HG03066 (cell line): Measurements from ENCODE around the gene PRKAR2B.
"Not testable (repeated sequence)": the region's sequence is repeated elsewhere in the genome, so short reads cannot be mapped to it uniquely, and the experiment has no call there.

Experiments
- ATAC-seq: cut with Tn5 transposase; IDR thresholded peaks from one replicate; pipeline ENCODE4 v1.9.1; 2021; ENCODE audit warnings: low read depth; ENCODE audit not compliant: unreplicated experiment

PRKAR2B gene

GRCh38 chr7:107075863-107076574, 31.5 kb downstream of the PRKAR2B start:
- ATAC-seq, result no peak

- ATAC-seq, result no peak
Measured at GRCh38 chr7:107076781-107077698, 32.5 kb downstream of the PRKAR2B start.

- no peak for ATAC-seq
Measured at GRCh38 chr7:107077699-107078516, 33.4 kb downstream of the PRKAR2B start.

GRCh38 chr7:107078517-107078966, 34.0 kb downstream of the PRKAR2B start:
- ATAC-seq, result no peak

GRCh38 chr7:107079212-107079940, 34.9 kb downstream of the PRKAR2B start:
- no peak for ATAC-seq

- no peak for ATAC-seq
Measured at GRCh38 chr7:107080099-107080505, 35.6 kb downstream of the PRKAR2B start.

GRCh38 chr7:107080533-107080932, 36.0 kb downstream of the PRKAR2B start:
- no peak for ATAC-seq

- ATAC-seq, result no peak
Measured at GRCh38 chr7:107085180-107085579, 40.7 kb downstream of the PRKAR2B start.

- ATAC-seq, result no peak
Measured at GRCh38 chr7:107089627-107090026, 45.1 kb downstream of the PRKAR2B start.

- no peak for ATAC-seq
Measured at GRCh38 chr7:107090457-107090856, 46.0 kb downstream of the PRKAR2B start.

GRCh38 chr7:107091306-107091705, 46.8 kb downstream of the PRKAR2B start:
- no peak for ATAC-seq

- ATAC-seq, result not testable (repeated sequence)
Measured at GRCh38 chr7:107093671-107094070, 49.2 kb downstream of the PRKAR2B start.

GRCh38 chr7:107099154-107099553, 54.6 kb downstream of the PRKAR2B start:
- ATAC-seq, result not testable (repeated sequence)

- ATAC-seq, result no peak
Measured at GRCh38 chr7:107100824-107101223, 56.3 kb downstream of the PRKAR2B start.

- ATAC-seq, result no peak
Measured at GRCh38 chr7:107103369-107103768, 58.9 kb downstream of the PRKAR2B start.

GRCh38 chr7:107104801-107105200, 60.3 kb downstream of the PRKAR2B start:
- ATAC-seq, result no peak

- ATAC-seq, result no peak
Measured at GRCh38 chr7:107105591-107106245, 61.2 kb downstream of the PRKAR2B start.

GRCh38 chr7:107108793-107109371, 64.4 kb downstream of the PRKAR2B start:
- ATAC-seq, result no peak

GRCh38 chr7:107109955-107110354, 65.5 kb downstream of the PRKAR2B start:
- no peak for ATAC-seq
